HG02840 (cell line): Measurements from ENCODE around the gene LRRC61.

Experiments
- ATAC-seq: cut with Tn5 transposase; IDR thresholded peaks from one replicate; pipeline ENCODE4 v1.9.1; 2021; ENCODE audit warnings: mild to moderate bottlenecking, moderate library complexity, moderate number of reproducible peaks; ENCODE audit not compliant: unreplicated experiment, low FRiP score

Gene LRRC61

DNA sequence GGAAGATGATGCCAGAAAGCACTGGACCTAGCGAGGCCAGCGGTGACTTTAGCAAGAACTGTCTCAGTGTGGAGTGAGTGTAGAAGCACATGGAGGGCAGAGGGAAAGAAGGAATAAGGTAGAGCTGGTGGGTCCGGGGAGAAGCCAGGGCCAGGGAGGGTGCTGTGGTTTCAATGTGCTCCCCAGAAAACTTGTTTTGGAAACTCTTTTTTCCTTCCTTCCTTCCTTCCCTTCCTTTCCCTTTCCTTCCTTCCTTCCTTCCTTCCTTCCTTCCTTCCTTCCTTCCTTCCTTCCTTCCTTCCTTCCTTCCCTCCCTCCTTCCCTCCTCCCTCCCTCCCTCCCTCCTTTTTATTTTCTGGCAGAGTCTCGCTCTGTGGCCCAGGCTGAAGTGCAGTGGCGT lies 23.8 kb downstream of the LRRC61 start:
- no peak for ATAC-seq

DNA sequence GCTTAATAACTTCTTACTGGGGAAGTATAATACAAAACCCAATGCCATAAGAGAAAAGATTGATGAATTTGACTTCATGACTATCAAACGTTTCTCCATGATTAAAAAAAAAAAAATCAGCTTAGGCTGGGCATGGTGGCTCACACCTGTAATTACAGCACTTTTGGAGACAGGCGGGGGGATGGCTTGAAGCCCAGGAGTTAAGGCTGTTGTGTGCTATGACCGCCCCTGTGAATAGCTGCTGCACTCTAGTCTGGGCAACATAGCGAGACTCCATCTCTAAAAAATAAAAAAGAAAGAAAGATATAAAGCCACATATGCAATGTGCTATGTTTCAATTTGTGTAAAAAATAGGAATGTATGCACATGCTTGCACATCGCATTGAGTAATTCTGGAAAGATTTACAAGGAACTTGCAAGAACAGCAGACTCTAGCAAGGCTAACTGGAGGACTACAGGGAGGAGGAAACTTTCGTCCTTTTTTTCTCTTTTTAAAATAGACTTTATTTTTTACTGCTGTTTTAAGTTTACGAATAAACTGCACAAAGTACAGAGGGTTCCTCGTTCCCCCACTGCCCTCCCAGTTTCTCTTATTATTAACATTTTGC lies 28.5 kb downstream of the LRRC61 start:
- no peak for ATAC-seq

DNA sequence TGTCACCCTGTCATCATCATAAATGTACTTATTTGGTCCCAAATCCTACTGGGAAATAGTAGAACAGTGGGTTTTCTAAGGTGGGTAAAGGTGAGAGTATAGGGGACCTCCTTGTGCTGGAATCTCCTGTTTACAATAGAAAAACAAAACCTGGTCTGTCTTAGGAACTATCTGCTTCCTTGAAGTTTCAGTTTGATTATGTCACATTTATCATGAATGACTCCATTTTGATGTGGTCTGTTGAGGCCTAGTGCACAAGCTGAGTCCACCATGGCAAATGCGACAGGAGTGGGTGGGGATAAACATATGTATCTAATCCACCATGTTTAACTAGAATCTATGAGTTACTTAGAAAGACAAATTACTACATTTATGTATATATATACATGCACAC lies 32.5 kb downstream of the LRRC61 start:
- ATAC-seq, result no peak

DNA sequence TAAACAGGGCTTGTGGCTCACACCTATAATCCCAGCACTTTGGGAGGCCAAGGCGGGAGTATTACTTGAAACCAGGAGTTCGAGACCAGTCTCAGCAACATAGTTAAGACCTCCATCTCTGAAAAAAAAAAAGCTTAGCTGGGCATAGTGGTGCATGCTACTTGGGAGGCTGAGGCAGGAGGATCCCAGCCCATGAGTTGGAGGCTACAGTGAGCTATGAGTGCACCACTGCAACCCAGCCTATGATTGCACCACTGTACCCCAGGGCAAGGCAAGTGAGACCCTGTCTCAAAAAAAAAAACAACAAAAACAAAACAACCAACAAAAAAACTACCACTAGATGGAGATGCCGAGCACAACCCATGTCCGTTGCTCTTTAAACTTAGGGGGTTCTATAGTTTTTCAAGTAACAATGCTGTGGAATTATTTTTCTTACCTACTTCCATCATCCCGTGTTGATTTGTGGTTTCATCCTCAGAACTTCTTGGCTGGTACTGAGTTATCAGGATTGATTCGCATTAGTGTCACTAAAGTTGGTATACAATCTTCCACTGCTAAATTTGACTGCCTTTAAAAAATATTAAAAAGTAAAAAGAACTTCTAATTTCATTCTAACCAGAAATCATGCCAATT lies 33.2 kb downstream of the LRRC61 start:
- ATAC-seq, result no peak

DNA sequence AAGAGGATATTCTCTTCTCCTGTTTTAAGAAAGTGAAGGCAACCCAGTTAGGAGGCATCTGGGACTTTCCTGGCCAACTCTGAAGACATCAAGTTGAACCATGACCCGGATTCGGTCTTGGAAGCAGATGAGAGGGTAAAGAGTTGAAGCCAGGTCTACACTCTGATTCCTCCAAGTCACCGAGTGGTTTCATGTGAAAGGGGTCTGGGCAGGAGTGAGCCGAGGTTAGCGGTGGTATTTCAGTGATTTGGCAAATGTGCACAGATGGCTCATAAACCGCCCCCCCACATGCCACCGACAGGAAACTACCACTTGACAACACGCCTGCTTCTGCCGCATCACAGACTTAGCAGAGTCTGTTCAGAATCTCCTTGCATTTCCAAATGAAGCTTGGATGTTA lies 34.1 kb downstream of the LRRC61 start:
- ATAC-seq, result no peak

DNA sequence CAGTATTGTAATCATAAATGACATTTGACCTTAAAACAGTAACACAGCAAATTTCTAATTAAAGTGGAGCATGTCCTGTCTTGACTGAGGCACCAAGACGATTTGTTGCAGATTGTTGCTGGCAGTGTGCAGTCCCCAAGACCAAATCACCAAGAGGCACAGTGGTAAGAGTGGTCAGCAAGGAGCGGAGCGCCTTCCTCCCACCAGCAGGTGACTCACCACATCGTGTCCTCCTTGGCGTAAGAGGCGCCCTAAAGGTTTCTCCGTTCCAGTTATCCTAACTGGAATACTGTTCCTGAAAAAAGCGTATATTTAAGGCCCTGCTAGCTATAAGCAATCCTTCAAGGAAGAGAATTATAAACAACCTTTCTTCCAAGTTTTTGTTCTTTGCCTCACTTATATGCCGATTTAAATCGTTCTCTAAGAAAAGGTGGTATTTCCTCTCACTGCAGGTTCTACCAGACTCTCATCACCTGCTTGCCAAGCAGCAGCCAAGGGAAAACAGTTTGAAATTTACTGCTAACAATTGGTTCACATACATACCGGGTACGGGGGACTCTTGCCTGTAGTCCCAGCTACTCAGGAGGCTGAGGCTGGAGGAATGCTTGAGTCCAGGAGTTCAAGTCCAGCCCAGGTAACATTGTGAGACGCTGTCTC lies 34.7 kb downstream of the LRRC61 start:
- ATAC-seq, result no peak

DNA sequence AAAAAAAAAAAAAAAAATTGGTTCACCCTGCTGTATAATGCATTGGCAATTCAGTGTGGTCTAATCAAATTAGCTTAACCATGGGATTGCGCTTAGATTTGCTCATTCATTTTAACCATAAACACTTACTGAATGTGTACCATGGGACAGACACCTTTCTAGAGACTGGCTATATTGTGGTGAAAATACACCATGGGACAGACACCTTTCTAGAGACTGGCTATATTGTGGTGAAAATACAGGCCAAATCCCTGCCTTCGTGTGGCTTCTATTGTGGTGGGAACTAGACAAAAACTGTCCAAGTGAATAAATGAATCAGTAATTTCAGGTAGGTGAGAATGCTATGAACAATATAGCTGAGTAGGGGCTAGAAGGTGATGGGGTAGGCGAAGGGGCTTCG lies 35.3 kb downstream of the LRRC61 start:
- ATAC-seq, result no peak

DNA sequence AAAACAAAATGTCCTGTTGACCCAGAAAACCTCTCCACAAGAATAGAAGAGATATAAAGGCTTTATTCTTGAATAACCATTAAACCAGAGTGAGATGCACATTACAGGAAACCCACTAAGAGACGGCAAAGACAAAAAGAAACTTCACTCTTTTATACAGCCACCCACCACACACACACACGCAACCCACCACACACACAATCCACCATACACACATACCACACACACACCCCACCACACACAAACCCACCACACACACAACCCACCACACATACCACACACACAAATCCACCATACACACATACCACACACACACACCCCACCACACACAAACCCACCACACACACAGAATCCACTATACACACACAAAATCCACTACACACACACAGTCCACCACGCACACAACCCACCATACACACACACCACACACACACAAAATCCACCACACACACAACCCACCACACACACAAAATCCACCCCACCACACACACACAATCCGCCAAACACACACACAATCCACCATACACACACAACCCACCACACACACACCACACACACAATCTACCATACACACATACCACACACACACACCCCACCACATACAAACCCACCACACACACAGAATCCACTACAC lies 36.0 kb downstream of the LRRC61 start:
- ATAC-seq, result no peak

DNA sequence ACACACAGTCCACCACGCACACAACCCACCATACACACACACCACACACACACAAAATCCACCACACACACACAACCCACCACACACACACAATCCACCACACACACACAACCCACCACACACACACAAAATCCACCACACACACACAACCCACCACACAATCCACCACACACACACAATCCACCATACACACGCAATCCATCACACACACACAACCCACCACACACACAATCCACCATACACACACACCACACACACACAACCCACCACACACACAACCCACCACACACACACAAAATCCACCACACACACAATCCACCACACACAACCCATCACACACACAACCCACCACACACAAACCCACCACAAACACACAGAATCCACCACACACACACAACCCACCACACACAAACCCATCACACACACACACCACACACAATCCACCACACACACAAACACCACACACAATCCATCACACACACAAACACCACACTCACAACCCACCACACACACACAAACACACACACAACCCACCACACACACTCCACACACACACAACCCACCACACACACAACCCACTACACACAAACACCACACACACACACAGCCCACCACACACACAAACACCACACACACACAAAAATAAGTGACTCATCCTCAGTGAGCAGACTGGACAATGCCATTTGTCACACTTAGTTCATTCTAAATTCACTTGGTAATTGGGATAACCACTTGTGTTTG lies 36.6 kb downstream of the LRRC61 start:
- no peak for ATAC-seq

DNA sequence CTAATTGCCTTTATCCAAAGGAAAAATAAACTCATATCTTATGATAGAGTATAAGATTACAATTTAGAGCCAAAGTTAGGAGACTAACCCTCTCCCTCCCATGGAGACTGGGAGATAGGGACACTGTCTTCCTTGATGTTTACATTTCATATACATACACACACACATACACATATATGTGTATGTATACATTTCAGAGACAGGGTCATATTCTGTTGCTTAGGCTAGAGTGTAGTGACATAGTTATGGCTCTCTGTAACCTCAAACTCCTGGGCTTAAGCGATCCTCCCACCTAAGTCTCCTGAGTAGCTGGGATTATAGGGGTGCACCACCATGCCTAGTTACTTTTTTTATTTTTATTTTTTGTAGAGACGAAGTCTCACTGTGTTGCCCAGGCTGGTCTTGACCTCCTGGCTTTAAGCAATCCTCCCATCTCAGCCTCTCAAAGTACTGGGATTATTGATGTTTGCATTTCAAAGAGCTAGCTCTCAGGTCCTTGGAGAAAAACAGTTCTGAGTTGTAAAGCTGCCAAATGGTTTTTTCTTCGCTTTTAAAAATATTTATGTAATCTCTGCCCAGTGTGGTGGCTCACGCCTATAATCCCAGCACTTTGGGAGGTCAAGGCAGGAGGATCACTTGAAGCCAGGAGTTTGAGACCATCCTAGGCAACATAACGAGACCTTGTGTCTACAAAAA lies 37.4 kb downstream of the LRRC61 start:
- no peak for ATAC-seq

DNA sequence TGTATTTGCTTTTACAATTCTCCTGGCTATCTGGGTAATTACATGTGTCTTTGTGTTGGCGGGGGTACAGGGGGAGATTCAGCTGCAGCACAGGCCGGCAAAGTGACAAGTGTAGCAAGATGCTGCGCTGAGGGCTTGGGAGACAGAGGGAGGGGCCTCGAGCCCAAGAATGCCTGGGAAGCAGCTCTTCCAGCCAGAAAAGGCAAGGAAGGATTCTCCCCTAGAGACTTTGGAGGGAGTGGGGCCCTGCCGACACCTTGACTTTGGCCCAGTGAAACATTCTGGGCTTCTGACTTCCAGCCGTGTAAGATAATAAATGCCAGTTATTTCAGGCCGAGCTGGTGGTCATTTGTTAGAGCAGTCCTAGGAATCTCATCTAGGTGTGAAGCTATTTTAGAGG lies 38.2 kb downstream of the LRRC61 start:
- no peak for ATAC-seq

DNA sequence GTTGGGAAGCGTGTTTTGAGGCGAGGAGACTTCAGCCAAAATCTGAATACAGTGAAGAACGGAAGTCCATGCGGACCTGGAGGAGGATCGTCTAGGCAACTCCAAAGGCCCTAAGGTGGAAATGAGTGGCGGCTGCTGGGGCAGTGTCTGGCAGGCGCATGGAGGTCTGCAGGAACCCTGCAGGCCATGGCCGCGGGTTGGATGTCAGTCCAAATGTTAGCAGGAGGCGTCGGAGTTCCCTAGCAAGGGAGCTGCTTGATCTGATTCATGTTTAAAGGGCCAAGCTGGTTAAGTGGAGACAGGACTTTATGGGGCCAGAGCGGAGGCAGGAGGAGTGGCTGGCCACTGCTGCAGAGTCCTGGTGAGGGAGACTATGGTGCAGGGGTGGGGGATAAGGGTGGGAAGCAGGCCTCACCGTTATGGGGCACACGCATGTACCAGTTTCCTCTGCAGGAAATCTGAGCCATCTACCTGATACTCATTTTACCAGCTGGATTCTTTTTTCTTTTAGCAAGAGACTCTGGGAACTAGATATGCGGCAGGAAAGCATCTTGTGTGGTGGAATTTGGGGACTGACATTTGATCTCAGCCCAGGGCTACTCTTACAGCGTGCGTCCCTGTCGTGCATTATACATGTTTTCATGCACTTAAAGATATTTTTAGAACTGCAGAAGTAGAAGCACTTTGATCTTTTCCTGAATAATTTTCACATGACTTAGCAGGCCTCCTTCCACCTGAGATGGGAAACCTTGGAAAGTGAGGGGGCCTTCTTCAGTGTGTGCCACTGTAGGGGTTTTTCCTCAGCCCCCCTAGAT lies 38.9 kb downstream of the LRRC61 start:
- ATAC-seq, result no peak

DNA sequence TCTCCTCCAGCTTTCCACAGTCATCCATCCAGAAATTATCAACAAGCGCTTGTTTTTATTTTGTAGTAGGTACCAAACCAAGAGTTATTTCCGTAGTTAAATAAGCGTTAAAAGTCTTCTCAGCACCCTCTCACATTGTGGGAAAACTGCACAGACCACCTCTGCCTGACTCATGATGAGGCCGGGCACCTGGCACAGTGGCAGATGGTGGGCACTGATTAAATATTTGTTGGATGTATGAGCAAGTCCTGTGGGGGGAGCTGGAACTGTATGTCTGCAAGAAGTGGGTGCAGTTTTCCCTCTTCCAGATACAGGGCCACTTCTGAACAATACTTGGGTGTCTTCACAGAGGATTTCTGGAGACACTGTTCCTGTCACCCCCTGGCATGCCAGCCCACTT lies 40.2 kb downstream of the LRRC61 start:
- ATAC-seq, result no peak

DNA sequence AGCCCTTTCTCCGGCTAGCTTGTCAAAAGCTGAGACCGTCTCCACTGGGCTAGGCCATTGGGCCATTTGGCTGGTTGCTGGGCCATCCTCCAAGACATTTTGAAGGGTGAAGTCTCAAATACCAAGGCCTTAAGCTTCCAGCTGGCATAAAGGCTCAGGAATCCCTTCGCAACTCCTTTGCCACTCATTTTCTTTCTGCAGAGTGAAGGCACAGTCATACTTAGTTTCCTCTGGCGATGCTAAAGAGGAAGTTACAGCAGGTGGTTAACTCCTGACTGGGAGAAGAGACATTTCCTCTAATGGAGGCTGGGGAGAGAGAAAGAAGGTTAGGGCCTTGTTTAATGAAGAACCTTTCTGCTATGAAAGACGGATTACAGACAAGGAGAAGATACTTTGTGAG lies 40.7 kb downstream of the LRRC61 start:
- ATAC-seq, result no peak

DNA sequence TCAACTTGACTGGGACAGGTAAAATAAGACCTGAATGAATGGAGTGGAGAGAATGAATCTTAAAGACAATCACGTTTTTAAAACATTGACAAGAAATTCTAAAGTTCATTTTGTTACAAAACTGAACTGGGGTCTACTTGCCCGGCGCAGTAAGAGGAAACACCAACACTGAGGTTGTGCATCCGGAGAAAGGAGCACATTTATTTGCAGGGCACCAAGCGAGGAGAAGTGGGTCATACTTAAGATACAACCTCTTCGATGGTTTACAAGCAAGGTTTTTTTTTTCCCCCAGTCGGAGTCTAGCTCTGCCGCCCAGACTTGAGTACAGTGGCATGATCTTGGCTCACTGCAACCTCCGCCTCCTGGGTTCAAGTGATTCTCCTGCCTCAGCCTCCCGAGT lies 42.0 kb downstream of the LRRC61 start:
- no peak for ATAC-seq

DNA sequence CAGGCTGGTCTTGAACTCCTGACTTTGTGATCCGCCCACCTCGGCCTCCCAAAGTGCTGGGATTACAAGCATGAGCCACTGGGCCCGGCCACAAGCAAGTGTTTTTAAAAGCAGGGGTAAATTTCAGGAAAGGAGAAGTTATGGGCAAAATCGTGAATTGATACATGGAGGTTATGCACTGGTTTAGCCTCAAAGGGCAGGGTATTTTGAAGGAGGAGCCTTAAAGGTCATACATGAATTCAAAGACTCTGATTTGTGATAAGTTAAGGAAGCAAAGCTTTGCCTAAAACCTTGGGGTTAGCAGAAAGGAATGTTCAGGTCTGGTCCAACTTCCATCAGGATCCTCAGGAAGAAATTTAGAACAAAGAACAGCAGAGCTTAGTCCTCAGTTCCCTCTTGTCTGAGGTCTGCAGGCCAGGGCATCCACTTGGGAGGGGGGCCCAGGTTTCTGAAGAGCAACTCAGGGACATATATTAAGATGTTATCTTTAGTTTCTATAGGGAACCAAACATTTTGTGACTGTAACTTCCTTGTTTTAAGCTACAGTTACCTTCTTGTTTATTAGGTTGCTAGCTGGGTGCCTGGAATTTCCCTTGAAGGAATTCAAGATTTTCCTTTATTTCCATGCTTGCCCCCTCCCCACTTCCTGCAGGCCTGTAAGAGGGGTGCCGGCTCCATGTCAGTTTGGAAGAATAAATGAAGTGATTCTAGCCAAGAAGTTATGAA lies 42.7 kb downstream of the LRRC61 start:
- no peak for ATAC-seq

DNA sequence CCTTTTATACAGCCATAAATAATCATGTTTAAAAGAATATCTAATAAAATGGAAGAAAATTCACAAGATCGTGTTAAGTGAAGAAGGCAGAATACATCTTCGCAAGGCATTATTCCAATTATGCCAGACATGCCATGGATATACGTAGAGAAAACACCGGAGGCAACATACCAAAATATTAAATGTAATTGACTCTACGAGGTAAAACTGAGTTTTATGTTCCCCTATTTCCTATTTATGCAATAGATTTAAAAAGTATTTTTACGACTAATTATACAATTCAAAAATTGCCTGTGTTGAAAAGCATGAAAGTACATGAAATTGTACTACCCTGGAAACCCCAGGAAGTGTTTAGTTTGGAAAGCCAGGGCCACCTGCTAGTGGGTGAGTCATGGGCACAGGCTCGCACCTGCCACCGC lies 44.5 kb downstream of the LRRC61 start:
- no peak for ATAC-seq

DNA sequence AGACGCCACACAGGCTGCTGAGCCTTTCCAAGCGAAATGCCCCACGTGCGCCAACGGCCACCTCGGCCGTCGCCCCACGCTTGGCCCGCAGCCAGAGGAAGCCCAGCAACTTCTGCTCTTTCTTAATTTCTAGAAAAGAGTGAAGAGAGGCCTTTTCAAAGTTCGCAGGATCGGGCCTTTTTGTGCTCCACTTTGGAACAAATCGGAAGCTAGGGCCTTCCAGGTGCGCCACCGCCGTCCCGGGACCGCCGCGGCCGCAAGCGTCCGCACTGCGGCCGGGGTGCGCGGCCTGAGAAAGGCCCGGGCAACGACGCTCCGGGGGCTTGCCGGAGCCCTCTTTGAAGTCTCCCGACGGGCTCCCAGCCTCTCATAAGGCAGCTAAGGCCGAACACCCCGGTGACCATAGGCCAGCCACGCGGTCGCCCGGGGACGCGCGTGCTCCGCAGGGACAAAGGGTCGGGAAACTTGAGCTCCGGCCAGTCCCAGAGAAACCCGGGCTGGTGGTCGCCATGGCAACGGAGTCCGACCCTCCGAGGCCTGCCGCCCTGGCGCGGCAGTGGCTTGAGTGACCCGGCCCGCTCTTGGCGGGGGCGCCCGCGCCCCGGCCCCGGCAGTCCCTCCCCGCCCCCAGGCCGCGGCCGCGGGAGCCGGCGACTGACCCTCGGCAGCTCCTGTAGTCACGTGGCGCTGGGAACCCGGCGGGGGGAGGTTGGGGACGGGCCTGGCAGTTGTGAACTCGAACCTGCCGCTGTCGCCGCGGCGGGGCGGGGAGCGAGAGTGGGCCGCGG lies 45.1 kb downstream of the LRRC61 start, which contains the start of gene REPIN1:
Gene REPIN1 (plus strand): TSS at position 727 of the 788 bp plus-strand sequence. CDS start 890 bp downstream, outside the sequence.
- ATAC-seq, result peak; percentile 54
